A673 (cell line): ENCODE data around the gene ATIC.

ENCODE experiments used
- EZH2 ChIP-seq: fragments of 200-600 bp; sonication (generic); IDR thresholded peaks from 2 replicates; pipeline ENCODE4 v1.6.1; 2017; ENCODE audit warnings: borderline replicate concordance, low read depth, mild to moderate bottlenecking, mixed read lengths, antibody characterized with exemption, low read length; ENCODE audit not compliant: poor library complexity, severe bottlenecking
- TF ChIP-seq, protein P1 (sequence below): fragments of 300-800, 200-600 bp; sonication (generic); conservative IDR thresholded peaks from 2 replicates; pipeline ENCODE4 v1.5.1; 2017; ENCODE audit warnings: low read depth, mild to moderate bottlenecking, antibody characterized with exemption, low read length, moderate library complexity, mixed read lengths

DNA sequence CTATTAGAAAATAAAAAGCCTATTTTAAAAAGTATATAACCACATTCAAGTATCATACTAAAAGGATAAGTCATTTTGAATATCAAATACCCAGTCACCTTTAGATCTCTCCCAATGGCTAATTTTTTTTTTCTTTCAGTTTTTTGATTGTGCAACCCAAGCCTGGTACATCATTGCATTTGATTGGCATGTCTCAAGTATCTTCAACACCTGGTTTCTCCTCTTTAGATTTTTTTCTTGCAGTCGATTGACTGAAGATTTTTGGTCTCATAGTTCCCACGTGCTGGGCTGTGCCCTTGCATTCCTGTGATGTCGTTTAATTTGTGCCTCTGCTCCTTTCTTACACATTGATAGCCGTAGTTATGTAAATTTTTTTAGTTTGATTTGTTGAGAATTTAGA is 40.7 kb downstream of the ATIC start:
- TF ChIP-seq, protein P1, sequence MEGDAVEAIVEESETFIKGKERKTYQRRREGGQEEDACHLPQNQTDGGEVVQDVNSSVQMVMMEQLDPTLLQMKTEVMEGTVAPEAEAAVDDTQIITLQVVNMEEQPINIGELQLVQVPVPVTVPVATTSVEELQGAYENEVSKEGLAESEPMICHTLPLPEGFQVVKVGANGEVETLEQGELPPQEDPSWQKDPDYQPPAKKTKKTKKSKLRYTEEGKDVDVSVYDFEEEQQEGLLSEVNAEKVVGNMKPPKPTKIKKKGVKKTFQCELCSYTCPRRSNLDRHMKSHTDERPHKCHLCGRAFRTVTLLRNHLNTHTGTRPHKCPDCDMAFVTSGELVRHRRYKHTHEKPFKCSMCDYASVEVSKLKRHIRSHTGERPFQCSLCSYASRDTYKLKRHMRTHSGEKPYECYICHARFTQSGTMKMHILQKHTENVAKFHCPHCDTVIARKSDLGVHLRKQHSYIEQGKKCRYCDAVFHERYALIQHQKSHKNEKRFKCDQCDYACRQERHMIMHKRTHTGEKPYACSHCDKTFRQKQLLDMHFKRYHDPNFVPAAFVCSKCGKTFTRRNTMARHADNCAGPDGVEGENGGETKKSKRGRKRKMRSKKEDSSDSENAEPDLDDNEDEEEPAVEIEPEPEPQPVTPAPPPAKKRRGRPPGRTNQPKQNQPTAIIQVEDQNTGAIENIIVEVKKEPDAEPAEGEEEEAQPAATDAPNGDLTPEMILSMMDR, result no peak
- TF ChIP-seq EZH2, result no peak
